ENCODE measurements around the gene MTOR.

MTOR gene

DNA sequence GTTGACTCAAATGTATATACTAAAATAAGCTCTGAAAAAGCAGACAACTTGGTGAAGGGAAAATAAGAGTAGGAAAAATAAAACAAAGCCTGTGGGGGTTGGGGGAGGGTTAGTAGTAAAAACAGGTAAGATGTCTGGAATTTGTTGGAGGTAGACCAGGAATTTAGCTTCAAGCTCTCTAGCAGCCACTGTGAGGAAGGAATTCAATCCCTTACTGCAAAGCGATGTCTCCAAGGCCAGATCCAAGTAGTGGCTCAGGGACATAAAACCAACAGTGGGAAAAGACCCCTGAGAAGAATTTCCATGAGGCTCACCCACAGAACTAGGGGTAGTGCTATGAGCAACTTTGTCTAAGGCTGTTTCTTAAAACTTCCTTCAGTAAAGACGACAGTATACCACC is 65.4 kb downstream of the MTOR start:
- Histone ChIP-seq H3K4me1 (peaks cover 12% of the 10 kb centered on the region), H3K4me2 (ENCODE audit: low read length) (no peak overlapping the region), H3K4me3 (ENCODE audit: low read depth, low read length) (no peak overlapping the region), H3K27me3 (ENCODE audit: control insufficient read depth, insufficient read depth, low read length) (no peaks in the 10 kb centered on the region), H3K9ac (no peak overlapping the region), H3K27ac (no peak overlapping the region), H2AFZ (no peak overlapping the region), H3K9me3 (ENCODE audit: control insufficient read depth, low read length) (no peaks in the 10 kb centered on the region), H3K36me3 (ENCODE audit: control insufficient read depth, insufficient read depth, low read length) (no peaks in the 10 kb centered on the region), H3K79me2 (no peaks in the 10 kb centered on the region)
- TF ChIP-seq, protein P1, sequence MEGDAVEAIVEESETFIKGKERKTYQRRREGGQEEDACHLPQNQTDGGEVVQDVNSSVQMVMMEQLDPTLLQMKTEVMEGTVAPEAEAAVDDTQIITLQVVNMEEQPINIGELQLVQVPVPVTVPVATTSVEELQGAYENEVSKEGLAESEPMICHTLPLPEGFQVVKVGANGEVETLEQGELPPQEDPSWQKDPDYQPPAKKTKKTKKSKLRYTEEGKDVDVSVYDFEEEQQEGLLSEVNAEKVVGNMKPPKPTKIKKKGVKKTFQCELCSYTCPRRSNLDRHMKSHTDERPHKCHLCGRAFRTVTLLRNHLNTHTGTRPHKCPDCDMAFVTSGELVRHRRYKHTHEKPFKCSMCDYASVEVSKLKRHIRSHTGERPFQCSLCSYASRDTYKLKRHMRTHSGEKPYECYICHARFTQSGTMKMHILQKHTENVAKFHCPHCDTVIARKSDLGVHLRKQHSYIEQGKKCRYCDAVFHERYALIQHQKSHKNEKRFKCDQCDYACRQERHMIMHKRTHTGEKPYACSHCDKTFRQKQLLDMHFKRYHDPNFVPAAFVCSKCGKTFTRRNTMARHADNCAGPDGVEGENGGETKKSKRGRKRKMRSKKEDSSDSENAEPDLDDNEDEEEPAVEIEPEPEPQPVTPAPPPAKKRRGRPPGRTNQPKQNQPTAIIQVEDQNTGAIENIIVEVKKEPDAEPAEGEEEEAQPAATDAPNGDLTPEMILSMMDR (IDR thresholded peaks at IDR 0.05) = no peak

DNA sequence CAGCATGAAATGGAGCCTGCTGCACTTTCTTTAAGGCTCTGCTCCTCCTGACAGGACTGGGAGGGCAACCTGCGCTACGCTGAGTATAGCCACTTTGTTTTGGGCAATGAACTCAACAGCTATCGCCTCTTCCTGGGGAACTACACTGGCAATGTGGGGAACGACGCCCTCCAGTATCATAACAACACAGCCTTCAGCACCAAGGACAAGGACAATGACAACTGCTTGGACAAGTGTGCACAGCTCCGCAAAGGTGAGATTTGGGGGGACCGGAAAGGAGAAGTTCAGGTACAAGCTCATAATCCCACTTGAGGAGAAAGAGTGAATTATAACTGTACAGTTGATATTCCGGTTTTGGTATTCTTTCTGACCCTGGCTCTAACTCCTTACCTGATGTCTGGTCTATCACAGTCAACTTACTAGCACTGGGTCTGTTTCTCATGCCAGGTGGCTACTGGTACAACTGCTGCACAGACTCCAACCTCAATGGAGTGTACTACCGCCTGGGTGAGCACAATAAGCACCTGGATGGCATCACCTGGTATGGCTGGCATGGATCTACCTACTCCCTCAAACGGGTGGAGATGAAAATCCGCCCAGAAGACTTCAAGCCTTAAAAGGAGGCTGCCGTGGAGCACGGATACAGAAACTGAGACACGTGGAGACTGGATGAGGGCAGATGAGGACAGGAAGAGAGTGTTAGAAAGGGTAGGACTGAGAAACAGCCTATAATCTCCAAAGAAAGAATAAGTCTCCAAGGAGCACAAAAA is 67.8 kb downstream of the MTOR start:
- Histone ChIP-seq H3K4me1 (peaks cover 12% of the 10 kb centered on the region), H3K9ac (no peak overlapping the region), H3K79me2 (no peaks in the 10 kb centered on the region), H3K27ac (peak overlapping the region; percentile 21), H2AFZ (no peak overlapping the region), H3K27me3 (ENCODE audit: control insufficient read depth, insufficient read depth, low read length) (no peaks in the 10 kb centered on the region), H3K4me3 (ENCODE audit: low read depth, low read length) (no peak overlapping the region), H3K36me3 (ENCODE audit: control insufficient read depth, insufficient read depth, low read length) (no peaks in the 10 kb centered on the region), H3K4me2 (ENCODE audit: low read length) (no peak overlapping the region), H3K9me3 (ENCODE audit: control insufficient read depth, low read length) (no peaks in the 10 kb centered on the region)
- TF ChIP-seq, protein P1 (IDR thresholded peaks at IDR 0.05) = no peak

DNA sequence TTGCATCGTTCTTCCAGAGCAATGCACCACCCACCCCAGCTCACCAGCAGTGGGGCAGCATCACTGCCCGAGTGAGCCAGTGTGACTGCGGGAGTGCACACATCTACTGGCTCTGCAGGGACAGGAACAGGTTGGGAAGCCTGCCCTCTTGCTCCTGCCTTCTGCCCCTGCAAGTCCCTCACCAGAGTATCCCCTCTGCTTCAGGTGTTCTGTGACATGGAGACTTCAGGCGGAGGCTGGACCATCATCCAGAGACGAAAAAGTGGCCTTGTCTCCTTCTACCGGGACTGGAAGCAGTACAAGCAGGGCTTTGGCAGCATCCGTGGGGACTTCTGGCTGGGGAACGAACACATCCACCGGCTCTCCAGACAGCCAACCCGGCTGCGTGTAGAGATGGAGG is 69.0 kb downstream of the MTOR start:
- Histone ChIP-seq H2AFZ (no peak overlapping the region), H3K4me3 (ENCODE audit: low read depth, low read length) (no peak overlapping the region), H3K27me3 (ENCODE audit: control insufficient read depth, insufficient read depth, low read length) (no peaks in the 10 kb centered on the region), H3K4me2 (ENCODE audit: low read length) (no peak overlapping the region), H3K9me3 (ENCODE audit: control insufficient read depth, low read length) (no peaks in the 10 kb centered on the region), H3K36me3 (ENCODE audit: control insufficient read depth, insufficient read depth, low read length) (no peaks in the 10 kb centered on the region), H3K27ac (no peak overlapping the region), H3K79me2 (no peaks in the 10 kb centered on the region), H3K4me1 (peaks cover 9% of the 10 kb centered on the region), H3K9ac (no peak overlapping the region)
- TF ChIP-seq, protein P1 (IDR thresholded peaks at IDR 0.05) = no peak

DNA sequence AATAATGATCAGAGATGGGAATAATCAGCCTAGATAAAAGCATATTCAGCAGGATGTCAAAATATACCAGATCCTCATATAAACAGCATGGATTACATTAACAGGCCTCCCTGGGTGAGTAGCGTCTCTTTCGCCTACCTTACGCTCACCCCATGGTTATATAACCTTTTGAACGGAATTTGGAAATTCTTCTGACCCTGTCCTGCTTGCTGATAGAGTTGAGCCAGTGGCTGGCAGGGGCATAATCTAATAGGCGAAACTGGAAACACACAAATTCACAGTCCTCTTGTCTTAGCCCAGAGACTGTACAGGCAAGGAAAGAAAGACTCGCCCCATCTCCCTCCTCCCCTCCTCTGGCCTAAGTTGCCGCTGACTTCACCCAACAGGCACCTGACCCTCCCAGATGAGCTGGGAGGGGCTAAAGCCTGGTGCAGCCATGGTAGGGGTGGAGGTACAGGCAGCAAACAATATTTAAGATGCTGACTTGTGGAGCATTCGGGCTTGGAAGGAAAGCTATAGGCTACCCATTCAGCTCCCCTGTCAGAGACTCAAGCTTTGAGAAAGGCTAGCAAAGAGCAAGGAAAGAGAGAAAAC is 73.4 kb downstream of the MTOR start, which contains the start of gene ANGPTL7:
ANGPTL7 (plus strand) TSS at position 498 of the 594 bp plus-strand sequence. CDS start 225 bp downstream, outside the sequence.
- Histone ChIP-seq H3K36me3 (ENCODE audit: control insufficient read depth, insufficient read depth, low read length) (no peaks in the 10 kb centered on the region), H3K9me3 (ENCODE audit: control insufficient read depth, low read length) (no peaks in the 10 kb centered on the region), H3K79me2 (no peaks in the 10 kb centered on the region), H3K4me1 (peaks cover 6% of the 10 kb centered on the region), H2AFZ (peak within 1 kb of the TSS; percentile 59), H3K27ac (peak within 1 kb of the TSS; percentile 79), H3K27me3 (ENCODE audit: control insufficient read depth, insufficient read depth, low read length) (no peaks in the 10 kb centered on the region), H3K4me2 (ENCODE audit: low read length) (no peak within 1 kb of the TSS), H3K9ac (no peak within 1 kb of the TSS), H3K4me3 (ENCODE audit: low read depth, low read length) (no peak within 1 kb of the TSS)
- TF ChIP-seq, protein P1 (IDR thresholded peaks at IDR 0.05) = no peak

All from parathyroid adenoma (tissue), 2 donors.